CD4-positive, CD25-positive, alpha-beta regulatory T cell (primary cell): ENCODE data around the gene SEC14L6. TPM values are rescaled to one million over a fixed set of nuclear protein-coding genes. Genes with fewer than 3 reads are reported as not detected.

Experiments used
- ATAC-seq, 2 donors: fragments of 150-1000 bp; cut with Tn5 transposase; one replicate each; pipeline ENCODE4 v1.10.0; 2021; ENCODE audit warnings: low read depth in 2 of 2, moderate number of reproducible peaks in 2 of 2, moderate library complexity in 1 of 2
- DNase-seq, 3 donors: peaks; one replicate each; pipeline versions ENCODE4 v3.0.0 to v3.0.0-alpha.2; 2012 to 2022; ENCODE audit warnings: mixed read lengths in 1 of 3
- H3K27ac ChIP-seq: one replicate; pipeline ENCODE4 v1.7.0; 2013; ENCODE audit warnings: mild to moderate bottlenecking, low read length; ENCODE audit not compliant: insufficient read depth, poor library complexity, severe bottlenecking
- H3K27me3 ChIP-seq: one replicate; pipeline ENCODE4 v1.7.0; 2013; ENCODE audit warnings: low read length; ENCODE audit not compliant: control insufficient read depth, insufficient read depth
- H3K36me3 ChIP-seq: one replicate; pipeline ENCODE4 v1.7.0; 2013; ENCODE audit warnings: mild to moderate bottlenecking, low read length, moderate library complexity; ENCODE audit not compliant: control insufficient read depth, insufficient read depth
- H3K4me1 ChIP-seq: 2 replicates; pipeline ENCODE4 v1.7.0; 2013; ENCODE audit warnings: mild to moderate bottlenecking, low read length; ENCODE audit not compliant: insufficient read depth, control insufficient read depth, poor library complexity, severe bottlenecking
- H3K4me3 ChIP-seq: one replicate; pipeline ENCODE4 v1.7.0; 2013; ENCODE audit warnings: low read depth, mild to moderate bottlenecking, low read length, moderate library complexity
- H3K9me3 ChIP-seq, 2 experiments: 1 replicate in 1 of 2; 2 replicates in 1 of 2; pipeline ENCODE4 v1.7.0; 2013; ENCODE audit warnings: low read length in 2 of 2, mild to moderate bottlenecking in 1 of 2, moderate library complexity in 1 of 2; ENCODE audit not compliant: control insufficient read depth in 2 of 2
- H3K27ac Mint-ChIP-seq, 3 donors: one replicate each; pipeline ENCODE4 v1.8.0; 2020 to 2022; ENCODE audit warnings: mild to moderate bottlenecking in 3 of 3, mixed read lengths in 3 of 3, moderate library complexity in 2 of 3
- H3K27me3 Mint-ChIP-seq: one replicate; pipeline ENCODE4 v1.8.0; 2022; ENCODE audit warnings: mild to moderate bottlenecking, mixed read lengths
- H3K36me3 Mint-ChIP-seq: one replicate; pipeline ENCODE4 v1.8.0; 2020; ENCODE audit warnings: mixed read lengths
- H3K4me1 Mint-ChIP-seq, 4 donors: one replicate each; pipeline ENCODE4 v1.8.0; 2020 to 2022; ENCODE audit warnings: mixed read lengths in 4 of 4, mild to moderate bottlenecking in 1 of 4
- H3K4me3 Mint-ChIP-seq, 4 donors: one replicate each; pipeline ENCODE4 v1.8.0; 2020 to 2022; ENCODE audit warnings: mild to moderate bottlenecking in 4 of 4, mixed read lengths in 4 of 4, moderate library complexity in 3 of 4
- H3K9me3 Mint-ChIP-seq, 7 donors: one replicate each; pipeline ENCODE4 v1.8.0; 2020 to 2022; ENCODE audit warnings: mixed read lengths in 7 of 7, mild to moderate bottlenecking in 3 of 7, moderate library complexity in 2 of 7
- polyA plus RNA-seq, 4 donors: library from polyadenylated mRNA; unstranded; fragments of 300-500 nt; fragmentation: Illumina TruSeq; gene quantifications; one replicate each; pipeline ENCODE4 v1.2.3, GENCODE V29; 2021
- total RNA-seq: library from RNA; stranded (reverse); gene quantifications from one replicate; pipeline ENCODE4 v1.2.3, GENCODE V29; 2022

Gene SEC14L6
- total and polyA plus RNA-seq, 5 donors from 2014 or later = 0.09 TPM; not detected in 4

GRCh38 chr22:30526656-30527055, 19.9 kb downstream of the SEC14L6 start:
- peaks cover 0 to 3% (median 1%) of the 10 kb centered on the region in 7 donors for H3K9me3 Mint-ChIP-seq
- Histone ChIP-seq H3K4me1 (no peaks in the 10 kb centered on the region), H3K4me3 (no peak overlapping the region), H3K27ac (no peak overlapping the region), H3K27me3 (peaks cover 3% of the 10 kb centered on the region), H3K36me3 (no peaks in the 10 kb centered on the region), H3K9me3 (no peaks in the 10 kb centered on the region)
- DNase-seq = no peak
- no peak overlapping the region for H3K4me3 Mint-ChIP-seq
- no peak for ATAC-seq
- no peaks in the 10 kb centered on the region for H3K4me1 Mint-ChIP-seq
- no peaks in the 10 kb centered on the region for H3K36me3 Mint-ChIP-seq
- no peak overlapping the region for H3K27ac Mint-ChIP-seq
- peaks cover 11% of the 10 kb centered on the region for H3K27me3 Mint-ChIP-seq

DNA sequence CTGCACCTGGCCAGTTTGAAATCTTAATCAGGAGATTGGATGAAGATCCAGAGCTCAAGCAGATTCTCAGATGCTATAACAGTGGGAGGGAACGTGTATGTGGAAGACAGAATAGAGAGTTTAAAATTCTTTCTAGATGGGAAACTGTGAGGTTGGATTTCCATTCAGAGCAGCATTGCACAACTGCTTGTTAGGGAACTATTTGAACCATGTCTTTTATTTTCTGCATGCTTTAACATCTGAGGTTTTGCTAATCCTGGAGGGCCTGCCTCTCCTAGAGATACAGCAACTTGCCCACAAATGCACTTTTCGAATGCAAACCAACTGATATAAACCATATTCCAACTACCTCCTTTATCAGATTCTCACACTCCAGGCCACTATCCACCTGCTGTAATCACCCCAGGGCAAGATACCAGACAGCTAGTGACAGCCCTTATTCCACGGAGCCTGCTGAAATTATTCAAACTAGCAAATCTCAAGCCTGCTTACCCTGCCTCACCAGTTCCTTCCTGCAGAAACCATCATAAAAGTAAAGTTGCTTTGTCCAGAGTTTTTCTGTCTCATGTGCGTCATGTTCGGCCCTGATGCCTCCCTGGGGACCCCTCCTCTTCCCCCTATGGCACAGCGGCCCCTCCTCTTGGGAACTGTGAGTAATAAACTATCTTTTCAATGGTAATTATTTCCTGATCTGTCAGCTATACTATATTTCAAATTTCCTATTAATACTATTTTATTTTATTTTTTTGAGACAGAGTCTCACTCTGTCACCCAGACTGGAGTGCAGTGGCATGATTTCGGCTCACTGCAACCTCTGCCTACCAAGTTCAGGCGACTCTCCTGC, 22.7 kb downstream of the SEC14L6 start:
- Mint-ChIP-seq H3K36me3 (no peaks in the 10 kb centered on the region), H3K9me3 (peaks cover 0 to 3% (median 1%) of the 10 kb centered on the region in 7 donors), H3K27ac (no peak overlapping the region), H3K4me3 (no peak overlapping the region), H3K27me3 (peaks cover 17% of the 10 kb centered on the region), H3K4me1 (no peaks in the 10 kb centered on the region)
- ATAC-seq = no peak
- H3K4me3 ChIP-seq = no peak overlapping the region
- DNase-seq = no peak
- H3K27me3 ChIP-seq = peaks cover 3% of the 10 kb centered on the region
- no peaks in the 10 kb centered on the region for H3K4me1 ChIP-seq
- no peak overlapping the region for H3K27ac ChIP-seq
- H3K36me3 ChIP-seq = no peaks in the 10 kb centered on the region
- H3K9me3 ChIP-seq = no peaks in the 10 kb centered on the region

GRCh38 chr22:30521368-30522156, 25.0 kb downstream of the SEC14L6 start:
- Mint-ChIP-seq H3K36me3 (no peaks in the 10 kb centered on the region), H3K27ac (no peak overlapping the region), H3K9me3 (peaks cover 0 to 3% (median 1%) of the 10 kb centered on the region in 7 donors), H3K4me3 (no peak overlapping the region), H3K4me1 (no peaks in the 10 kb centered on the region), H3K27me3 (peaks cover 17% of the 10 kb centered on the region)
- Histone ChIP-seq H3K27ac (no peak overlapping the region), H3K4me3 (no peak overlapping the region), H3K9me3 (no peaks in the 10 kb centered on the region), H3K36me3 (no peaks in the 10 kb centered on the region), H3K4me1 (no peaks in the 10 kb centered on the region), H3K27me3 (peaks cover 3% of the 10 kb centered on the region)
- ATAC-seq = no peak
- no peak for DNase-seq

DNA sequence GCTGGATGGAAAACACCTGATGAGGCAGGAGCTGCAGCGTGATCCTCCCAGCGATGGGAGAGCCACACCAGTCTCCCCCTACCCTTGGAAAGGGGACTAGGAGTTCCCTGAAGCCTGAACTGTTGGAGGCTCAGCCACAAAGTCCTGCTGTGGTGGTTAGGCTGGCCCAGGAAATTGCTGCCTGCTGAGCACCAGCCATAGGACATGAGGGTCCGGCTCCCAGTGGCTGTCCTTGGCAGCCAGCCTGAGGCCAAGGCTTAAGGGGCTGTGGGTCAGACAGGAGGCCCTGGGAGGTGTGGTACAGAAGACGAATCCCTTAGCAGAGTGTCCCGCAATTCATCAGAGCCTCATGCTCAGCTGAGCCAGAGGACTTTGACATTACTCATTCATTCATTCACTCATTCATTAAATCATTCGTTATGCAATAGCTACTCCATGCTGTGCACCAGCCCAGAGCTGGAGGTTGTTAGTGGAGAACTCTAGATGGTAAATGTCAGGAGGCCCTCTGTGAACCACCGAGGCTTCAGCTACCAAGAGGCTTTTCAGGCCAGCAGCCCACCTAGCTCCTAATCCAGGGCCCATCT, 26.6 kb downstream of the SEC14L6 start:
- H3K4me1 Mint-ChIP-seq = no peaks in the 10 kb centered on the region
- ATAC-seq (no peak), DNase-seq (no peak)
- Histone ChIP-seq H3K4me1 (no peaks in the 10 kb centered on the region), H3K27me3 (peaks cover 3% of the 10 kb centered on the region), H3K9me3 (no peaks in the 10 kb centered on the region), H3K27ac (no peak overlapping the region), H3K4me3 (no peak overlapping the region), H3K36me3 (no peaks in the 10 kb centered on the region)
- no peaks in the 10 kb centered on the region for H3K36me3 Mint-ChIP-seq
- H3K4me3 Mint-ChIP-seq = no peak overlapping the region
- H3K27ac Mint-ChIP-seq = no peak overlapping the region
- H3K27me3 Mint-ChIP-seq = peaks cover 17% of the 10 kb centered on the region
- H3K9me3 Mint-ChIP-seq = peaks cover 0 to 3% (median 1%) of the 10 kb centered on the region in 7 donors

DNA sequence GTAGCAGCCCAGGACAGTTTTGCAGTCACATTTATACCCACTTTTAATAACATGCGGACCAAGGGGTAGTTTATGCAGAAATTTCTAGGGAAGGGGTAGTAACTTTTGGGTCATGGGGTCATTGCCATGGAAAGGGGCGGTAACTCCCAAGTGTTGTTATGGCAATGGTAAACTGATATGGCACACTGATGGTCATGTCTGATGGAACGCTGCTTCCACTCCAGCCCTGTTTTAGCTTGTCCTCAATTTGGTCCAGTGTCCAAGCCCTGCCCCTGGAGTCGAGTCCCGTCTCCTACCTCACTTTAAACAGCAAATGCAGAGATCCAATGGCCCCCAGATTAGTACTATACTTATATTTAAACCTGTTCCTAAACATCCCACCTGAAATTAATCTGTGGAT, 29.8 kb downstream of the SEC14L6 start:
- Histone ChIP-seq H3K4me1 (no peaks in the 10 kb centered on the region), H3K27ac (no peak overlapping the region), H3K27me3 (no peaks in the 10 kb centered on the region), H3K36me3 (no peaks in the 10 kb centered on the region), H3K4me3 (no peak overlapping the region), H3K9me3 (no peaks in the 10 kb centered on the region)
- DNase-seq (no peak), ATAC-seq (no peak)
- Mint-ChIP-seq H3K4me3 (no peak overlapping the region), H3K27ac (no peak overlapping the region), H3K4me1 (no peaks in the 10 kb centered on the region), H3K9me3 (peaks cover 0 to 3% (median 2%) of the 10 kb centered on the region in 7 donors), H3K36me3 (no peaks in the 10 kb centered on the region), H3K27me3 (peaks cover 8% of the 10 kb centered on the region)

- H3K4me1 ChIP-seq = no peaks in the 10 kb centered on the region
- H3K36me3 ChIP-seq = no peaks in the 10 kb centered on the region
- H3K9me3 ChIP-seq = no peaks in the 10 kb centered on the region
- Mint-ChIP-seq H3K36me3 (no peaks in the 10 kb centered on the region), H3K4me1 (no peaks in the 10 kb centered on the region), H3K27me3 (peaks cover 9% of the 10 kb centered on the region), H3K9me3 (peaks cover 0 to 3% (median 2%) of the 10 kb centered on the region in 7 donors), H3K27ac (no peak overlapping the region), H3K4me3 (no peak overlapping the region)
- H3K4me3 ChIP-seq = no peak overlapping the region
- DNase-seq = no peak
- ATAC-seq = no peak
- H3K27ac ChIP-seq = no peak overlapping the region
- H3K27me3 ChIP-seq = no peaks in the 10 kb centered on the region
Measured at GRCh38 chr22:30516273-30516672, 30.3 kb downstream of the SEC14L6 start.

- H3K4me3 ChIP-seq = no peak overlapping the region
- Mint-ChIP-seq H3K27me3 (peaks cover 4% of the 10 kb centered on the region), H3K4me3 (no peak overlapping the region), H3K36me3 (no peaks in the 10 kb centered on the region), H3K9me3 (peaks cover 0 to 3% (median 1%) of the 10 kb centered on the region in 7 donors), H3K27ac (no peak overlapping the region), H3K4me1 (no peaks in the 10 kb centered on the region)
- no peaks in the 10 kb centered on the region for H3K36me3 ChIP-seq
- ATAC-seq (no peak), DNase-seq (no peak)
- no peaks in the 10 kb centered on the region for H3K9me3 ChIP-seq
- H3K4me1 ChIP-seq = no peaks in the 10 kb centered on the region
- no peaks in the 10 kb centered on the region for H3K27me3 ChIP-seq
- H3K27ac ChIP-seq = no peak overlapping the region
Measured at GRCh38 chr22:30514252-30514651, 32.3 kb downstream of the SEC14L6 start.
